ENCODE results near the gene FGFR4. TPM values are rescaled to one million over a fixed set of nuclear protein-coding genes. Genes with fewer than 3 reads are reported as not detected.

FGFR4 gene
- total RNA-seq, 2 donors from 2014 or later = 33.7 to 63.9 TPM

GRCh38 chr5:177049285-177049684, 37.4 kb upstream of the FGFR4 start:
- no peak overlapping the region for H3K27ac ChIP-seq
- 94 to 97% methylated on average over 5 of the region's 5 CpGs for WGBS, 2 donors
- H3K4me3 ChIP-seq = no peak overlapping the region
- intact Hi-C loops (cut with DNase I) = no loop called here
- H3K4me1 ChIP-seq = no peaks in the 10 kb centered on the region
- no peaks in the 10 kb centered on the region for H3K27me3 ChIP-seq
- peaks cover 0 to 8% of the 10 kb centered on the region in 2 donors for H3K36me3 ChIP-seq (replicated peaks in 1 of 2; ENCODE audit: insufficient read depth in 1 of 2, low read depth in 2 of 2)
- no peak for DNase-seq
- ATAC-seq = no peak
- TF ChIP-seq CTCF (IDR thresholded peaks at IDR 0.05) = no peak
- no peak for TF ChIP-seq POLR2A (IDR thresholded peaks at IDR 0.05)
- H3K9me3 ChIP-seq = no peaks in the 10 kb centered on the region

- TF ChIP-seq CTCF (IDR thresholded peaks at IDR 0.05) (no peak), POLR2A (IDR thresholded peaks at IDR 0.05) (no peak)
- no peak overlapping the region for H3K27ac ChIP-seq
- no peaks in the 10 kb centered on the region for H3K27me3 ChIP-seq
- no peaks in the 10 kb centered on the region for H3K9me3 ChIP-seq
- no peak overlapping the region for H3K4me3 ChIP-seq
- no peaks in the 10 kb centered on the region for H3K4me1 ChIP-seq
- intact Hi-C loops (cut with DNase I) = no loop called here
- 85 to 92% methylated on average over 7 to 12 of the region's 12 CpGs for WGBS, 2 donors
- H3K36me3 ChIP-seq (replicated peaks in 1 of 2; ENCODE audit: insufficient read depth in 1 of 2, low read depth in 2 of 2) = no peaks in the 10 kb centered on the region
- no peak for ATAC-seq
- no peak for DNase-seq
Observed at GRCh38 chr5:177064500-177065277, 22.0 kb upstream of the FGFR4 start.

GRCh38 chr5:177065491-177065890, 21.2 kb upstream of the FGFR4 start:
- intact Hi-C loops (cut with DNase I) = no loop called here

GRCh38 chr5:177066224-177066623, 20.5 kb upstream of the FGFR4 start:
- H3K4me1 ChIP-seq = no peaks in the 10 kb centered on the region
- intact Hi-C loops (cut with DNase I) = no loop called here
- H3K27me3 ChIP-seq = no peaks in the 10 kb centered on the region
- H3K9me3 ChIP-seq = no peaks in the 10 kb centered on the region
- H3K36me3 ChIP-seq (replicated peaks in 1 of 2; ENCODE audit: insufficient read depth in 1 of 2, low read depth in 2 of 2) = no peaks in the 10 kb centered on the region
- 87 to 100% methylated on average over 2 of the region's 2 CpGs for WGBS, 2 donors
- ATAC-seq (no peak), DNase-seq (no peak)
- no peak overlapping the region for H3K27ac ChIP-seq
- no peak for TF ChIP-seq POLR2A (IDR thresholded peaks at IDR 0.05)
- no peak for TF ChIP-seq CTCF (IDR thresholded peaks at IDR 0.05)
- H3K4me3 ChIP-seq = no peak overlapping the region

More at GRCh38 chr5:177065491-177065890, 21.2 kb upstream of the FGFR4 start:
- Histone ChIP-seq H3K4me1 (no peaks in the 10 kb centered on the region), H3K27ac (no peak overlapping the region), H3K9me3 (no peaks in the 10 kb centered on the region), H3K27me3 (no peaks in the 10 kb centered on the region), H3K36me3 (replicated peaks in 1 of 2; ENCODE audit: insufficient read depth in 1 of 2, low read depth in 2 of 2) (no peaks in the 10 kb centered on the region), H3K4me3 (no peak overlapping the region)
- 78 to 82% methylated on average over 6 of the region's 6 CpGs for WGBS, 2 donors
- TF ChIP-seq CTCF (IDR thresholded peaks at IDR 0.05) (no peak), POLR2A (IDR thresholded peaks at IDR 0.05) (no peak)
- no peak for ATAC-seq
- DNase-seq = no peak

- Histone ChIP-seq H3K27me3 (no peaks in the 10 kb centered on the region), H3K9me3 (no peaks in the 10 kb centered on the region), H3K4me1 (no peaks in the 10 kb centered on the region), H3K36me3 (replicated peaks in 1 of 2; ENCODE audit: insufficient read depth in 1 of 2, low read depth in 2 of 2) (no peaks in the 10 kb centered on the region), H3K27ac (no peak overlapping the region), H3K4me3 (no peak overlapping the region)
- DNase-seq (no peak), ATAC-seq (no peak)
- intact Hi-C loops (cut with DNase I) = no loop called here
- TF ChIP-seq CTCF (IDR thresholded peaks at IDR 0.05) = no peak
- TF ChIP-seq POLR2A (IDR thresholded peaks at IDR 0.05) = no peak
- WGBS, 2 donors = 97 to 99% methylated on average over 5 of the region's 5 CpGs
Observed at GRCh38 chr5:177067503-177067902, 19.2 kb upstream of the FGFR4 start.

Measured in body of pancreas (tissue), 4 donors.